Astrocyte of the cerebellum (primary cell): ENCODE results near the gene DCBLD1.
A peak's percentile ranks its signal among the peaks of the same experiment; 100 is the strongest.

ENCODE experiments used
- DNase-seq: peaks from one replicate; pipeline ENCODE4 v3.0.0-alpha.2; 2011; ENCODE audit warnings: low read depth
- H3K4me3 ChIP-seq: 2 replicates; pipeline ENCODE4 v1.5.1; 2011; ENCODE audit warnings: mild to moderate bottlenecking, low read depth, low read length, moderate library complexity
- CTCF ChIP-seq: IDR thresholded peaks from 2 replicates; pipeline ENCODE4 v1.5.1; 2012; ENCODE audit warnings: low read length, low read depth, moderate library complexity, mild to moderate bottlenecking; ENCODE audit errors: missing control alignments
- in situ Hi-C: cut with HindIII; loops from 2 replicates; pipeline ENCODE4 v1.10.0; 2017; ENCODE audit warnings: low sequenced_read_pairs

DCBLD1 gene

GRCh38 chr6:117448732-117449485, 33.6 kb upstream of the DCBLD1 start:
- in situ Hi-C loops = no loop called here
- no peak for TF ChIP-seq CTCF
- no peak overlapping the region for H3K4me3 ChIP-seq
- peak; percentile 94 for DNase-seq

DNA sequence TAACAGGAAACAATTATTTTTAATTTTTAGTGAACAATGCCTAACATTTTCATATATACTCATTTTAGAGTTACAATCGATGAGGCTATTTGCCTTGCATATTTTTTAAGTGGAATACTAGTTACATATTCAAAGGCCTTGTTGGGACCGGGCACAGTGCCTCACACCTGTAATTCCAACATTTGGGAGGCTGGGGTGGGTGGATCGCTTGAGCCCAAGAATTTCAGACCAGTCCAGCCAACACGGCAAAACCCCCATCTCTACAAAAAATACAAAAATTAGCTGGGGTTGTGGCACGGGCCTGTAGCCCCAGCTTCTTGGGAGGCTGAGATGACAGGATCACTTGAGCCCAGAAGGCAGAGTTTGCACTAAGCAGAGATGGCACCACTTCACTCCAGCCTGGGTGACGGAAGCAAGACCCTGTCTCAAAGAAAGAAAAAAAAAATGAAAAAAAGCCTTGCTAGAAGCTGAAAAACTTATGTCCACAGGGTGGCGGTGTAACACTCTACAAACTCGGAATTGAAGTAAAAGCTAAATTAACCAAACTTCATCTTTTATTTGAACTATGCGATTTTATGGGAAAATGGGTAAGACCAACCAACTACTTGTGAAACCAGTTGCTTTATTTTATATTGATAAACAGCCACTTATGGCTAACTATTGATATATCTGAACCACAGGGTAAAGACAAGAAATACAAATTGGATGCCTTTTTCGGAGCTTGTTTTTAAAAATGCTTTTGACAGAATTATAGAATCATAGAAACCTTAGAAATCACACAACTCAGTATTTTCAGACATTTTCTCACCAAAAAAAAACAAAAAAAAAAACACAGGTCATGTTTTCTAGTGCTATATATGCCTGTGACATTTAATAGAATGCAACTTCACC, 32.7 kb upstream of the DCBLD1 start:
- H3K4me3 ChIP-seq = no peak overlapping the region
- in situ Hi-C loops = no loop called here
- DNase-seq = peak; percentile 85
- peak; percentile 56 for TF ChIP-seq CTCF

DNA sequence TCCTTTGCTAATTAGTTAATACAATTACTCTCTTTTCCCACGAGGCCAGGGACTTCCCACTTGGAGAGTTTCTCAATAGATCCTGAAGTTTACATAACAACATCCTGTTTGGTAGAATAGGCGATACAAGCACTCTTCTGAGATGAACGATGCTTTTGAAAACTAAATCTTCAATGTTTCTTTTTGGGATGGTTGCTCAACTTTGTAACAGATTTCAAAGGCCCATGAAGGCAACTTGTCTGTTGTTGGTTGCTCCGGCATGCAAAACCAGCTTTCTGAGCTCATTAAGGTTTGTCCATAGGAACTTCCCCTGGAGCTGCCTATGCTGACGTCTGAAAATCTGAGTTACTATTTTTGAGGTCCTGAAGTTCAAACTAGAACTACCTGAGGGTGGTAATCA, 30.8 kb upstream of the DCBLD1 start:
- no peak for DNase-seq
- H3K4me3 ChIP-seq = no peak overlapping the region
- no peak for TF ChIP-seq CTCF
- in situ Hi-C loops = no loop called here

DNA sequence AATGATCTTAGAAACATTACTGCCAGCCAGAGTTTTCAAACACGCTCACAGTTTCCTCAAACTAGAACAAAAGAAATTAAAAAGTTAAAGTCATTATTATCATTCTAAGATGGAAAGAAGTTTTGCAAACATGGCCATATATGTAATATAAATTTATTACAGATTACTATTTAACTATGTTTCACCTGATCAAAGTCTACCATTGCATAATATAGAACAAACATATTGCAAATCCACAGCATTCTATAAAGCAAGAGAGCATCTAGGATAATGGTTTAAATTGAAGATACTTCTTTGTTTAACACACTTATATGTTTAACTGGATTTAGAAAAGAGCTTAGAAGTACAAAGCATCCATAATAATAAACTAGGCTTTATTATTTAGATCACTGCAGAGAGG, 26.2 kb upstream of the DCBLD1 start:
- TF ChIP-seq CTCF = no peak
- DNase-seq = no peak
- in situ Hi-C loops = no loop called here
- H3K4me3 ChIP-seq = no peak overlapping the region

DNA sequence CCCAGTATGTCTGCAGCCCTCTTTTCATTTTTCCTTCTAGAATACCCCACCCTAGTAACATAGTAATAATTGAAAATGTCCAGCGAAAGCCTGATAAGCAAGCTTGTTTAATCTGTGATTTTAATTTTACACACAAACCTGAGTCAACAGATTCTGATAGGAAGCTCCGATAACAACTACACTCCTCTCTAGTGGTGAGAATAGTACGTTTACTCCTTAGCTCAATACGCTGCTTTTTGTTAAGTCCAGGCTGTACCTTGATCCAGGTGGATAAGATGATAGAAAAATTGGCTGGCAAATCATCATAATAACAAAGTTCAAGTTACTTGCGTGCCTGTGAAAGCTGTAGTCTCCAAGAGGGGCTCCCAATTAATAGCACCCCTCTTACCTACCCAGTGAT, 25.5 kb upstream of the DCBLD1 start:
- no peak overlapping the region for H3K4me3 ChIP-seq
- DNase-seq = no peak
- in situ Hi-C loops = no loop called here
- no peak for TF ChIP-seq CTCF

- no peak for TF ChIP-seq CTCF
Observed at GRCh38 chr6:117459204-117459944, 23.1 kb upstream of the DCBLD1 start.

More at GRCh38 chr6:117459204-117459944, 23.1 kb upstream of the DCBLD1 start:
- in situ Hi-C loops = no loop called here
- no peak overlapping the region for H3K4me3 ChIP-seq
- no peak for DNase-seq
